Cardiac fibroblast (primary cell): ENCODE measurements around the gene ILRUN.

Experiments
- DNase-seq, 2 donors: peaks; one replicate each; pipeline versions ENCODE4 v3.0.0 to v3.0.0-alpha.2; 2010; ENCODE audit warnings: low read depth in 2 of 2
- H3K4me3 ChIP-seq, 2 donors: replicated peaks in 1 of 2; 1 replicate in 1 of 2; 2 replicates in 1 of 2; pipeline ENCODE4 v1.5.1; 2011; ENCODE audit warnings: low read depth in 2 of 2, low read length in 2 of 2, mild to moderate bottlenecking in 2 of 2, moderate library complexity in 1 of 2
- CTCF ChIP-seq: IDR thresholded peaks from one replicate; pipeline ENCODE4 v1.5.1; 2011; ENCODE audit warnings: low read depth, mild to moderate bottlenecking, low read length, inconsistent platforms

The ILRUN gene

GRCh38 chr6:34697544-34697836 lies 923 bp upstream of the ILRUN start:
- no peak for TF ChIP-seq CTCF
- H3K4me3 ChIP-seq: peak overlapping the region; percentile 52 to 92
- DNase-seq: no peak

- TF ChIP-seq CTCF: no peak
- DNase-seq: peak; percentile 40 to 43
- peak overlapping the region; percentile 92 to 97 for H3K4me3 ChIP-seq
Measured at GRCh38 chr6:34696189-34696738, 303 bp downstream of the ILRUN start.

DNA sequence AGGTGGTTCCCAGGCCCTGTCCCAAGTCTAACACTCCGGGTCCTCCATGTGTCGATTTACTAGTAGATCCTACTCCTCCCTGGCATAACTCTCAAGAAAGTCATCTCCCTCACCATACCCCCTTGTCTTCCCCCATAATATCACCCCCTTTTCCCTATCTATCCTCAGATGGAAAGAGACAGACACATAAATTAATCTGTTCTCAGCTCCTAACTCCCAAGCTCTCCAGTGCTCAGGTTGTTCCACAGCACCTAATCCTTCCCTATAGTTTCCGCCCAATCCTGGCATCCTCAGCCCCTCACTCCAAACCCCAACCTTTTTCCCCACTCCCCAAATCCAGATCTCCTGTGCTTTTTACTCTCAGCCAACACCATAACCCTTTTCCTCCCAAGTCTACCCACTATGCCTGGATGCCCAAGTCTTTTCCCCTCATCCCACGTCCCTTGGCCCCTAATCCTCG lies 808 bp downstream of the ILRUN start:
- H3K4me3 ChIP-seq: peak overlapping the region; percentile 92 to 97
- no peak for DNase-seq
- TF ChIP-seq CTCF: no peak

GRCh38 chr6:34692280-34692679 lies 4.3 kb downstream of the ILRUN start:
- H3K4me3 ChIP-seq: no peak overlapping the region
- no peak for DNase-seq
- TF ChIP-seq CTCF: no peak

DNA sequence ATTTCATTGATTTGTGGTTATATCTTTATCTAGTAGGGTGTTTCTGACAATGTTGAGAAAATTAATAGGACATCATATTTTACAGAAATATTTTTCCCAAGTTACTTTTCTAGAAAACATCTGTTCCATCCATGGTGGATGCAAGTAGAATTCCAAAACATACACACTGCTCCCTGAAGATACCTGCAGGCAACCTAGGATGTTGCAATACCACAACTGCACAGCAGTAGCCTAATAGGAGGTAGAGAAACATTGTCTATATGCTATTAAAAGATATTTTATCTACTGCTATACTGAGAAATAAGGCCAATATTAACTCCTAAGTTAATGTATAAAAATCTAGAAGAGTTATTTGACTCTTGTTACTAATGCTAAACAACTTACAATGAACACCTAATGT lies 6.8 kb downstream of the ILRUN start:
- no peak for TF ChIP-seq CTCF
- H3K4me3 ChIP-seq: no peak overlapping the region
- no peak for DNase-seq

GRCh38 chr6:34688956-34689355 lies 7.6 kb downstream of the ILRUN start:
- TF ChIP-seq CTCF: no peak
- H3K4me3 ChIP-seq: no peak overlapping the region
- no peak for DNase-seq

DNA sequence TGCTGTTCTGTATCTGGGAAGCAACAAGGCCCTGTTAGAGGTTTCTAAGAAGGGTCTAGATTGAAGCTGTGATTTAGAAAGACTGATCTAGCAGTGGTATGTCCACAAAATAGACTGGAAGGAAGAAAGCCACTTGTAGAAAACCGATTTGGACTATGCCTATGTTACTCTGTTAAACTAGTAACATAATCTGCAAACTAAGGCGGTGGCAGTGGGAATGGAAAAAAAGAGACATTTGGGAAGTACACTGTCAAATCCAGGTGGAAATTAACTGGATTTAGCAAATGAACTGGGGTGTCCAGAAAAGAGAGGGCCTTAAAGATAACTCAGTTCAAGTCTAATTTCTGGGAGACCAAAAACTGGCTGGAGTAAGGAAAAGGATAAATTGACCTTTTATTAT lies 11.6 kb downstream of the ILRUN start:
- no peak overlapping the region for H3K4me3 ChIP-seq
- no peak for TF ChIP-seq CTCF
- DNase-seq: no peak
